ENCODE results near the gene ZNF32. TPM values are rescaled to one million over a fixed set of nuclear protein-coding genes. Genes with fewer than 3 reads are reported as not detected.

The ZNF32 gene
- total and polyA plus RNA-seq, 5 experiments from 2014 or later, result 46.1 to 98.2 (median 79.1) TPM

GRCh38 chr10:43676901-43677300 is 28.2 kb upstream of the ZNF32 start:
- ATAC-seq (no peak), DNase-seq (no peak)
- peaks cover 12 to 51% (median 20%) of the 10 kb centered on the region in 5 donors for H3K27me3 Mint-ChIP-seq
- H3K36me3 Mint-ChIP-seq, result peaks cover 0 to 2% (median 0%) of the 10 kb centered on the region in 3 donors
- no peak overlapping the region for H3K27ac Mint-ChIP-seq
- H3K9me3 Mint-ChIP-seq, result no peaks in the 10 kb centered on the region
- POLR2A ChIA-PET, result no interaction called here
- H3K4me3 Mint-ChIP-seq, result no peak overlapping the region
- peaks cover 0 to 1% (median 0%) of the 10 kb centered on the region in 4 donors for H3K4me1 Mint-ChIP-seq

GRCh38 chr10:43676331-43676730 is 27.6 kb upstream of the ZNF32 start:
- Mint-ChIP-seq H3K4me3 (no peak overlapping the region), H3K27ac (no peak overlapping the region), H3K4me1 (peaks cover 0 to 5% (median 2%) of the 10 kb centered on the region in 4 donors), H3K36me3 (peaks cover 0 to 2% (median 0%) of the 10 kb centered on the region in 3 donors), H3K9me3 (no peaks in the 10 kb centered on the region), H3K27me3 (peaks cover 15 to 51% (median 20%) of the 10 kb centered on the region in 5 donors)
- DNase-seq (no peak), ATAC-seq (no peak)
- POLR2A ChIA-PET, result no interaction called here

GRCh38 chr10:43674553-43675210 is 26.0 kb upstream of the ZNF32 start:
- no peak for ATAC-seq
- POLR2A ChIA-PET, result no interaction called here
- peaks cover 0 to 6% (median 2%) of the 10 kb centered on the region in 4 donors for H3K4me1 Mint-ChIP-seq
- H3K4me3 Mint-ChIP-seq, result no peak overlapping the region
- H3K27me3 Mint-ChIP-seq, result peaks cover 17 to 47% (median 23%) of the 10 kb centered on the region in 5 donors
- no peak for DNase-seq
- no peaks in the 10 kb centered on the region for H3K9me3 Mint-ChIP-seq
- H3K27ac Mint-ChIP-seq, result no peak overlapping the region
- peaks cover 0 to 2% (median 0%) of the 10 kb centered on the region in 3 donors for H3K36me3 Mint-ChIP-seq

GRCh38 chr10:43673471-43673870 is 24.8 kb upstream of the ZNF32 start:
- DNase-seq, result no peak
- Mint-ChIP-seq H3K27me3 (peaks cover 18 to 50% (median 28%) of the 10 kb centered on the region in 5 donors), H3K4me1 (peaks cover 0 to 6% (median 2%) of the 10 kb centered on the region in 4 donors), H3K36me3 (peaks cover 0 to 2% (median 0%) of the 10 kb centered on the region in 3 donors), H3K4me3 (no peak overlapping the region), H3K9me3 (no peaks in the 10 kb centered on the region), H3K27ac (peak overlapping the region in 1 of 10 donors; percentile 8)
- POLR2A ChIA-PET, result no interaction called here
- no peak for ATAC-seq

- H3K36me3 Mint-ChIP-seq, result peaks cover 0 to 2% (median 0%) of the 10 kb centered on the region in 3 donors
- H3K27me3 Mint-ChIP-seq, result peaks cover 19 to 47% (median 31%) of the 10 kb centered on the region in 5 donors
- peaks cover 3 to 10% (median 5%) of the 10 kb centered on the region in 4 donors for H3K4me1 Mint-ChIP-seq
- peak; percentile 62 to 69 for ATAC-seq
- no peak overlapping the region for H3K4me3 Mint-ChIP-seq
- DNase-seq, result peak in 8 of 10 donors; percentile 17 to 72 (median 49)
- no peaks in the 10 kb centered on the region for H3K9me3 Mint-ChIP-seq
- H3K27ac Mint-ChIP-seq, result no peak overlapping the region
- POLR2A ChIA-PET, result no interaction called here
These were observed 23.2 kb upstream of the ZNF32 start for GRCh38 chr10:43671659-43672531.

- Mint-ChIP-seq H3K9me3 (no peaks in the 10 kb centered on the region), H3K27ac (no peak overlapping the region), H3K36me3 (peaks cover 0 to 2% (median 0%) of the 10 kb centered on the region in 3 donors), H3K4me3 (no peak overlapping the region), H3K4me1 (peaks cover 8 to 17% (median 10%) of the 10 kb centered on the region in 4 donors), H3K27me3 (peaks cover 16 to 47% (median 34%) of the 10 kb centered on the region in 5 donors)
- DNase-seq, result no peak
- no peak for ATAC-seq
- POLR2A ChIA-PET, result no interaction called here
These were observed 20.7 kb upstream of the ZNF32 start for GRCh38 chr10:43669386-43669785.

GRCh38 chr10:43667761-43668386 is 19.2 kb upstream of the ZNF32 start:
- Mint-ChIP-seq H3K9me3 (peaks cover 0 to 7% (median 5%) of the 10 kb centered on the region in 9 donors), H3K4me3 (peak overlapping the region in 1 of 10 donors; percentile 4)
- ATAC-seq, result no peak

GRCh38 chr10:43667317-43667731 is 18.6 kb upstream of the ZNF32 start:
- POLR2A ChIA-PET, result no interaction called here
- peak overlapping the region in 1 of 10 donors; percentile 37 for H3K27ac Mint-ChIP-seq

More at GRCh38 chr10:43667761-43668386, 19.2 kb upstream of the ZNF32 start:
- H3K4me1 Mint-ChIP-seq, result peaks cover 8 to 17% (median 10%) of the 10 kb centered on the region in 4 donors
- DNase-seq, result no peak
- H3K36me3 Mint-ChIP-seq, result peaks cover 0 to 3% (median 0%) of the 10 kb centered on the region in 3 donors
- H3K27me3 Mint-ChIP-seq, result peaks cover 16 to 38% (median 28%) of the 10 kb centered on the region in 5 donors
- no peak overlapping the region for H3K27ac Mint-ChIP-seq
- POLR2A ChIA-PET, result no interaction called here

GRCh38 chr10:43666552-43666951 is 17.9 kb upstream of the ZNF32 start:
- ATAC-seq, result peak in 1 of 2 donors; percentile 65
- peak overlapping the region in 1 of 10 donors; percentile 38 for H3K27ac Mint-ChIP-seq
- H3K9me3 Mint-ChIP-seq, result peaks cover 0 to 10% (median 7%) of the 10 kb centered on the region in 9 donors
- peak overlapping the region in 3 of 10 donors; percentile 8 to 31 (median 18) for H3K4me3 Mint-ChIP-seq
- POLR2A ChIA-PET, result interaction anchor here (1.1 kb wide), 1 partner anchor 24 kb away, joined by 6 read pairs; no protein-coding TSS in a partner anchor
- H3K27me3 Mint-ChIP-seq, result peaks cover 14 to 34% (median 26%) of the 10 kb centered on the region in 5 donors
- peaks cover 6 to 14% (median 9%) of the 10 kb centered on the region in 4 donors for H3K4me1 Mint-ChIP-seq
- H3K36me3 Mint-ChIP-seq, result peaks cover 0 to 5% (median 3%) of the 10 kb centered on the region in 3 donors
- DNase-seq, result no peak

More at GRCh38 chr10:43667317-43667731, 18.6 kb upstream of the ZNF32 start:
- Mint-ChIP-seq H3K9me3 (peaks cover 0 to 10% (median 7%) of the 10 kb centered on the region in 9 donors), H3K27me3 (peaks cover 16 to 37% (median 28%) of the 10 kb centered on the region in 5 donors), H3K4me3 (peak overlapping the region in 1 of 10 donors; percentile 18), H3K4me1 (peaks cover 8 to 17% (median 10%) of the 10 kb centered on the region in 4 donors), H3K36me3 (peaks cover 0 to 3% (median 0%) of the 10 kb centered on the region in 3 donors)
- DNase-seq (no peak), ATAC-seq (no peak)

GRCh38 chr10:43665054-43665453 is 16.4 kb upstream of the ZNF32 start:
- Mint-ChIP-seq H3K4me3 (no peak overlapping the region), H3K27me3 (peaks cover 9 to 25% (median 19%) of the 10 kb centered on the region in 5 donors), H3K36me3 (peaks cover 0 to 5% (median 3%) of the 10 kb centered on the region in 3 donors), H3K27ac (no peak overlapping the region), H3K9me3 (peaks cover 0 to 10% (median 7%) of the 10 kb centered on the region in 9 donors), H3K4me1 (peaks cover 5 to 11% (median 9%) of the 10 kb centered on the region in 4 donors)
- POLR2A ChIA-PET, result no interaction called here
- no peak for ATAC-seq
- DNase-seq, result no peak

GRCh38 chr10:43658227-43658626 is 9.5 kb upstream of the ZNF32 start:
- Mint-ChIP-seq H3K9me3 (peaks cover 0 to 7% (median 5%) of the 10 kb centered on the region in 9 donors), H3K27me3 (peaks cover 6 to 25% (median 9%) of the 10 kb centered on the region in 5 donors), H3K27ac (no peak overlapping the region), H3K4me3 (no peak overlapping the region), H3K36me3 (peaks cover 0 to 5% (median under 1%) of the 10 kb centered on the region in 3 donors), H3K4me1 (no peaks in the 10 kb centered on the region)
- POLR2A ChIA-PET, result no interaction called here
- DNase-seq (no peak), ATAC-seq (no peak)

GRCh38 chr10:43655311-43655710 is 6.6 kb upstream of the ZNF32 start:
- H3K4me3 Mint-ChIP-seq, result no peak overlapping the region
- H3K27ac Mint-ChIP-seq, result peak overlapping the region in 1 of 10 donors; percentile 46
- no peaks in the 10 kb centered on the region for H3K36me3 Mint-ChIP-seq
- H3K27me3 Mint-ChIP-seq, result peaks cover 4 to 27% (median 9%) of the 10 kb centered on the region in 5 donors
- ATAC-seq, result no peak
- H3K4me1 Mint-ChIP-seq, result no peaks in the 10 kb centered on the region
- no peaks in the 10 kb centered on the region for H3K9me3 Mint-ChIP-seq
- POLR2A ChIA-PET, result no interaction called here
- no peak for DNase-seq
